Measurements from ENCODE around the gene SIGLEC7.

The SIGLEC7 gene

GRCh38 chr19:51146751-51147150 is 4.7 kb downstream of the SIGLEC7 start:
- no peak overlapping the region for H2AFZ ChIP-seq (ENCODE audit: low read length)
- H3K27me3 ChIP-seq (ENCODE audit: insufficient read depth, low read length): peaks cover 5% of the 10 kb centered on the region
- no peaks in the 10 kb centered on the region for H3K36me3 ChIP-seq (ENCODE audit: insufficient read depth, low read length)
- TF ChIP-seq EZH2 (IDR thresholded peaks at IDR 0.05; ENCODE audit: borderline replicate concordance, low read length) (no peak), CTCF (IDR thresholded peaks at IDR 0.05; ENCODE audit: low read length) (no peak)
- H3K9me2 ChIP-seq (ENCODE audit: low read depth, low read length): no peaks in the 10 kb centered on the region
- H3K9me3 ChIP-seq (ENCODE audit: low read length): no peaks in the 10 kb centered on the region
- no peak overlapping the region for H3K9ac ChIP-seq (ENCODE audit: low read length)
- no peak overlapping the region for H3K27ac ChIP-seq (ENCODE audit: low read depth, low read length, poor library complexity, severe bottlenecking)
- no peak overlapping the region for H3K4me2 ChIP-seq (ENCODE audit: low read length)
- H3F3A ChIP-seq (ENCODE audit: insufficient read depth, low read length): no peaks in the 10 kb centered on the region
- H3K79me2 ChIP-seq (ENCODE audit: insufficient read depth, low read length): no peaks in the 10 kb centered on the region
- H4K20me1 ChIP-seq (ENCODE audit: insufficient read depth, low read length): no peaks in the 10 kb centered on the region
- H3K4me1 ChIP-seq (ENCODE audit: insufficient read depth, low read length, severe bottlenecking): no peaks in the 10 kb centered on the region
- H3K4me3 ChIP-seq (ENCODE audit: low read depth, low read length, poor library complexity, severe bottlenecking): no peak overlapping the region

- Histone ChIP-seq H3K27me3 (ENCODE audit: insufficient read depth, low read length) (peaks cover 4% of the 10 kb centered on the region; the same call in 1 of the 2 replicates), H3K36me3 (ENCODE audit: insufficient read depth, low read length) (no peaks in the 10 kb centered on the region), H3K79me2 (ENCODE audit: insufficient read depth, low read length) (no peaks in the 10 kb centered on the region), H3K27ac (ENCODE audit: low read depth, low read length, poor library complexity, severe bottlenecking) (no peak overlapping the region), H3K9me3 (ENCODE audit: low read length) (no peaks in the 10 kb centered on the region), H3K4me1 (ENCODE audit: insufficient read depth, low read length, severe bottlenecking) (no peaks in the 10 kb centered on the region), H3F3A (ENCODE audit: insufficient read depth, low read length) (no peaks in the 10 kb centered on the region), H2AFZ (ENCODE audit: low read length) (no peak overlapping the region), H4K20me1 (ENCODE audit: insufficient read depth, low read length) (no peaks in the 10 kb centered on the region), H3K9me2 (ENCODE audit: low read depth, low read length) (no peaks in the 10 kb centered on the region), H3K4me3 (ENCODE audit: low read depth, low read length, poor library complexity, severe bottlenecking) (no peak overlapping the region), H3K4me2 (ENCODE audit: low read length) (no peak overlapping the region), H3K9ac (ENCODE audit: low read length) (no peak overlapping the region)
- TF ChIP-seq CTCF (IDR thresholded peaks at IDR 0.05; ENCODE audit: low read length) (no peak), EZH2 (IDR thresholded peaks at IDR 0.05; ENCODE audit: borderline replicate concordance, low read length) (no peak)
These were observed 5.6 kb downstream of the SIGLEC7 start for GRCh38 chr19:51147663-51148062.

- no peak overlapping the region for H3K9ac ChIP-seq (ENCODE audit: low read length)
- H3K27me3 ChIP-seq (ENCODE audit: insufficient read depth, low read length): peaks cover 4% of the 10 kb centered on the region; the same call in 1 of the 2 replicates
- no peak overlapping the region for H3K4me3 ChIP-seq (ENCODE audit: low read depth, low read length, poor library complexity, severe bottlenecking)
- no peak overlapping the region for H2AFZ ChIP-seq (ENCODE audit: low read length)
- H3K9me2 ChIP-seq (ENCODE audit: low read depth, low read length): no peaks in the 10 kb centered on the region
- H3K4me2 ChIP-seq (ENCODE audit: low read length): no peak overlapping the region
- no peaks in the 10 kb centered on the region for H3F3A ChIP-seq (ENCODE audit: insufficient read depth, low read length)
- H3K79me2 ChIP-seq (ENCODE audit: insufficient read depth, low read length): no peaks in the 10 kb centered on the region
- TF ChIP-seq CTCF (IDR thresholded peaks at IDR 0.05; ENCODE audit: low read length) (no peak), EZH2 (IDR thresholded peaks at IDR 0.05; ENCODE audit: borderline replicate concordance, low read length) (no peak)
- no peaks in the 10 kb centered on the region for H3K9me3 ChIP-seq (ENCODE audit: low read length)
- H3K4me1 ChIP-seq (ENCODE audit: insufficient read depth, low read length, severe bottlenecking): no peaks in the 10 kb centered on the region
- H4K20me1 ChIP-seq (ENCODE audit: insufficient read depth, low read length): no peaks in the 10 kb centered on the region
- no peak overlapping the region for H3K27ac ChIP-seq (ENCODE audit: low read depth, low read length, poor library complexity, severe bottlenecking)
- no peaks in the 10 kb centered on the region for H3K36me3 ChIP-seq (ENCODE audit: insufficient read depth, low read length)
These were observed 6.5 kb downstream of the SIGLEC7 start for GRCh38 chr19:51148580-51148979.

All from OCI-LY1 (cell line).